ENCODE data around the gene RNF13.

RNF13 gene

GRCh38 chr3:149917124-149917667, 104.2 kb downstream of the RNF13 start:
- Histone ChIP-seq H3K9ac (ENCODE audit: low read length) (no peak overlapping the region), H4K20me1 (ENCODE audit: insufficient read depth, low read length) (no peaks in the 10 kb centered on the region), H3K36me3 (replicated peaks; ENCODE audit: insufficient read depth, low read length) (no peaks in the 10 kb centered on the region)

GRCh38 chr3:149919509-149919908, 106.5 kb downstream of the RNF13 start:
- DNase-seq = no peak
- TF ChIP-seq EZH2 (optimal IDR thresholded peaks at IDR 0.05; ENCODE audit: low read depth, low read length) (no peak), CTCF (IDR thresholded peaks at IDR 0.05; ENCODE audit: low read length) (no peak), EZH2phosphoT487 (IDR thresholded peaks at IDR 0.05; ENCODE audit: low read length) (no peak)

More at GRCh38 chr3:149917124-149917667, 104.2 kb downstream of the RNF13 start:
- no peak overlapping the region for H3K4me2 ChIP-seq (ENCODE audit: low read depth, low read length)
- H3K9me2 ChIP-seq (replicated peaks; ENCODE audit: insufficient read depth, low read length) = no peaks in the 10 kb centered on the region
- H3K4me3 ChIP-seq (ENCODE audit: low read length) = no peak overlapping the region
- DNase-seq = no peak
- no peaks in the 10 kb centered on the region for H3K9me3 ChIP-seq (replicated peaks; ENCODE audit: insufficient read depth, low read length)
- no peaks in the 10 kb centered on the region for H3K27me3 ChIP-seq (replicated peaks; ENCODE audit: insufficient read depth, low read length)
- TF ChIP-seq CTCF (IDR thresholded peaks at IDR 0.05; ENCODE audit: low read length) = no peak
- H3K79me2 ChIP-seq (ENCODE audit: low read length) = no peaks in the 10 kb centered on the region
- no peaks in the 10 kb centered on the region for H3K4me1 ChIP-seq (ENCODE audit: low read length)
- H3F3A ChIP-seq (ENCODE audit: insufficient read depth, low read length) = no peaks in the 10 kb centered on the region
- no peak overlapping the region for H2AFZ ChIP-seq (ENCODE audit: low read length)
- H3K27ac ChIP-seq (ENCODE audit: low read length) = no peak overlapping the region

GRCh38 chr3:149920119-149920518, 107.1 kb downstream of the RNF13 start:
- no peak for TF ChIP-seq EZH2 (optimal IDR thresholded peaks at IDR 0.05; ENCODE audit: low read depth, low read length)
- no peak for TF ChIP-seq CTCF (IDR thresholded peaks at IDR 0.05; ENCODE audit: low read length)
- TF ChIP-seq EZH2phosphoT487 (IDR thresholded peaks at IDR 0.05; ENCODE audit: low read length) = no peak
- no peak overlapping the region for H3K4me2 ChIP-seq (ENCODE audit: low read depth, low read length)
- no peaks in the 10 kb centered on the region for H3K9me2 ChIP-seq (replicated peaks; ENCODE audit: insufficient read depth, low read length)
- no peak overlapping the region for H3K9ac ChIP-seq (ENCODE audit: low read length)
- H2AFZ ChIP-seq (ENCODE audit: low read length) = no peak overlapping the region
- no peaks in the 10 kb centered on the region for H3F3A ChIP-seq (ENCODE audit: insufficient read depth, low read length)
- no peaks in the 10 kb centered on the region for H3K4me1 ChIP-seq (ENCODE audit: low read length)
- H3K36me3 ChIP-seq (replicated peaks; ENCODE audit: insufficient read depth, low read length) = no peaks in the 10 kb centered on the region
- H3K79me2 ChIP-seq (ENCODE audit: low read length) = no peaks in the 10 kb centered on the region
- no peak for DNase-seq
- no peak overlapping the region for H3K4me3 ChIP-seq (ENCODE audit: low read length)
- no peaks in the 10 kb centered on the region for H3K9me3 ChIP-seq (replicated peaks; ENCODE audit: insufficient read depth, low read length)
- H3K27ac ChIP-seq (ENCODE audit: low read length) = no peak overlapping the region
- H4K20me1 ChIP-seq (ENCODE audit: insufficient read depth, low read length) = no peaks in the 10 kb centered on the region
- H3K27me3 ChIP-seq (replicated peaks; ENCODE audit: insufficient read depth, low read length) = no peaks in the 10 kb centered on the region

More at GRCh38 chr3:149919509-149919908, 106.5 kb downstream of the RNF13 start:
- Histone ChIP-seq H3K9ac (ENCODE audit: low read length) (no peak overlapping the region), H3K36me3 (replicated peaks; ENCODE audit: insufficient read depth, low read length) (no peaks in the 10 kb centered on the region), H3K9me2 (replicated peaks; ENCODE audit: insufficient read depth, low read length) (no peaks in the 10 kb centered on the region), H4K20me1 (ENCODE audit: insufficient read depth, low read length) (no peaks in the 10 kb centered on the region), H3K4me3 (ENCODE audit: low read length) (no peak overlapping the region), H3K4me2 (ENCODE audit: low read depth, low read length) (no peak overlapping the region), H3K27ac (ENCODE audit: low read length) (no peak overlapping the region), H3K27me3 (replicated peaks; ENCODE audit: insufficient read depth, low read length) (no peaks in the 10 kb centered on the region), H3K79me2 (ENCODE audit: low read length) (no peaks in the 10 kb centered on the region), H3F3A (ENCODE audit: insufficient read depth, low read length) (no peaks in the 10 kb centered on the region), H3K4me1 (ENCODE audit: low read length) (no peaks in the 10 kb centered on the region), H2AFZ (ENCODE audit: low read length) (no peak overlapping the region), H3K9me3 (replicated peaks; ENCODE audit: insufficient read depth, low read length) (no peaks in the 10 kb centered on the region)

All from MM.1S (cell line).